ENCODE data around the gene LNX2. TPM values are rescaled to one million over a fixed set of nuclear protein-coding genes. Genes with fewer than 3 reads are reported as not detected.

The LNX2 gene
- polyA plus RNA-seq, 1 donor (not counting 4 experiments of a cell fraction or from before 2014, with no cell fraction given): 17.0 TPM

- H3K79me2 ChIP-seq (ENCODE audit: control insufficient read depth, insufficient read depth, low read length): peaks cover 64% of the 10 kb centered on the region
- no peak overlapping the region for H3K9ac ChIP-seq (ENCODE audit: control insufficient read depth, extremely low read depth, insufficient read depth, low read length)
- H4K20me1 ChIP-seq (ENCODE audit: control insufficient read depth, extremely low read depth, insufficient read depth, low read length): no peaks in the 10 kb centered on the region
- TF ChIP-seq, protein P1, sequence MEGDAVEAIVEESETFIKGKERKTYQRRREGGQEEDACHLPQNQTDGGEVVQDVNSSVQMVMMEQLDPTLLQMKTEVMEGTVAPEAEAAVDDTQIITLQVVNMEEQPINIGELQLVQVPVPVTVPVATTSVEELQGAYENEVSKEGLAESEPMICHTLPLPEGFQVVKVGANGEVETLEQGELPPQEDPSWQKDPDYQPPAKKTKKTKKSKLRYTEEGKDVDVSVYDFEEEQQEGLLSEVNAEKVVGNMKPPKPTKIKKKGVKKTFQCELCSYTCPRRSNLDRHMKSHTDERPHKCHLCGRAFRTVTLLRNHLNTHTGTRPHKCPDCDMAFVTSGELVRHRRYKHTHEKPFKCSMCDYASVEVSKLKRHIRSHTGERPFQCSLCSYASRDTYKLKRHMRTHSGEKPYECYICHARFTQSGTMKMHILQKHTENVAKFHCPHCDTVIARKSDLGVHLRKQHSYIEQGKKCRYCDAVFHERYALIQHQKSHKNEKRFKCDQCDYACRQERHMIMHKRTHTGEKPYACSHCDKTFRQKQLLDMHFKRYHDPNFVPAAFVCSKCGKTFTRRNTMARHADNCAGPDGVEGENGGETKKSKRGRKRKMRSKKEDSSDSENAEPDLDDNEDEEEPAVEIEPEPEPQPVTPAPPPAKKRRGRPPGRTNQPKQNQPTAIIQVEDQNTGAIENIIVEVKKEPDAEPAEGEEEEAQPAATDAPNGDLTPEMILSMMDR (optimal IDR thresholded peaks at IDR 0.05 in 1 of 3, IDR thresholded peaks at IDR 0.05 in 1 of 3, conservative IDR thresholded peaks at IDR 0.05 in 1 of 3; ENCODE audit: extremely low read depth in 1 of 3, insufficient read depth in 2 of 3, low read length in 3 of 3): no peak
- TF ChIP-seq EZH2 (IDR thresholded peaks at IDR 0.05; ENCODE audit: low read length): no peak
- no peak overlapping the region for H3K27ac ChIP-seq (ENCODE audit: control insufficient read depth, insufficient read depth, low read length)
- H3K36me3 ChIP-seq (ENCODE audit: control insufficient read depth in 2 of 2, extremely low read depth in 1 of 2, insufficient read depth in 2 of 2, low read length in 2 of 2): no peaks in the 10 kb centered on the region
- peaks cover 11% of the 10 kb centered on the region for H3K4me1 ChIP-seq (ENCODE audit: control insufficient read depth, extremely low read depth, insufficient read depth, low read length)
- dilution Hi-C loops (cut with MboI; ENCODE audit: extremely low pct_ligation_motif_present, low sequenced_read_pairs): no loop called here
- DNase-seq (ENCODE audit: low read depth, low spot score) (no peak), FAIRE-seq (no peak)
- no peaks in the 10 kb centered on the region for H3K9me3 ChIP-seq (ENCODE audit: control insufficient read depth, low read depth, low read length)
- no peak overlapping the region for H3K4me3 ChIP-seq (ENCODE audit: control insufficient read depth in 2 of 3, extremely low read depth in 1 of 3, insufficient read depth in 2 of 3, low read depth in 1 of 3, low read length in 3 of 3)
- H2AFZ ChIP-seq (ENCODE audit: control insufficient read depth, low read length): no peak overlapping the region
- H3K27me3 ChIP-seq (ENCODE audit: control insufficient read depth, extremely low read depth, insufficient read depth, low read length): no peaks in the 10 kb centered on the region
- no peak overlapping the region for H3K4me2 ChIP-seq (ENCODE audit: control insufficient read depth, extremely low read depth, insufficient read depth, low read depth, low read length)
- no peaks in the 10 kb centered on the region for H3K9me1 ChIP-seq (ENCODE audit: control insufficient read depth, extremely low read depth, insufficient read depth, low read length)
These were observed 33.1 kb downstream of the LNX2 start for GRCh38 chr13:27587095-27587746.

- Histone ChIP-seq H3K9me3 (ENCODE audit: control insufficient read depth, low read depth, low read length) (no peaks in the 10 kb centered on the region), H3K9me1 (ENCODE audit: control insufficient read depth, extremely low read depth, insufficient read depth, low read length) (peaks cover under 1% of the 10 kb centered on the region), H2AFZ (ENCODE audit: control insufficient read depth, low read length) (no peak overlapping the region), H3K27ac (ENCODE audit: control insufficient read depth, insufficient read depth, low read length) (no peak overlapping the region), H3K79me2 (ENCODE audit: control insufficient read depth, insufficient read depth, low read length) (peaks cover 50% of the 10 kb centered on the region), H3K9ac (ENCODE audit: control insufficient read depth, extremely low read depth, insufficient read depth, low read length) (no peak overlapping the region), H3K36me3 (ENCODE audit: control insufficient read depth in 2 of 2, extremely low read depth in 1 of 2, insufficient read depth in 2 of 2, low read length in 2 of 2) (peaks cover under 1 to 3% of the 10 kb centered on the region in 2 experiments), H3K4me2 (ENCODE audit: control insufficient read depth, extremely low read depth, insufficient read depth, low read depth, low read length) (no peak overlapping the region), H4K20me1 (ENCODE audit: control insufficient read depth, extremely low read depth, insufficient read depth, low read length) (peaks cover under 1% of the 10 kb centered on the region), H3K4me1 (ENCODE audit: control insufficient read depth, extremely low read depth, insufficient read depth, low read length) (peaks cover 16% of the 10 kb centered on the region), H3K4me3 (ENCODE audit: control insufficient read depth in 2 of 3, extremely low read depth in 1 of 3, insufficient read depth in 2 of 3, low read depth in 1 of 3, low read length in 3 of 3) (no peak overlapping the region), H3K27me3 (ENCODE audit: control insufficient read depth, extremely low read depth, insufficient read depth, low read length) (no peaks in the 10 kb centered on the region)
- FAIRE-seq (no peak), DNase-seq (ENCODE audit: low read depth, low spot score) (no peak)
- TF ChIP-seq EZH2 (IDR thresholded peaks at IDR 0.05; ENCODE audit: low read length): no peak
- TF ChIP-seq, protein P1 (optimal IDR thresholded peaks at IDR 0.05 in 1 of 3, IDR thresholded peaks at IDR 0.05 in 1 of 3, conservative IDR thresholded peaks at IDR 0.05 in 1 of 3; ENCODE audit: extremely low read depth in 1 of 3, insufficient read depth in 2 of 3, low read length in 3 of 3): no peak
- dilution Hi-C loops (cut with MboI; ENCODE audit: extremely low pct_ligation_motif_present, low sequenced_read_pairs): no loop called here
These were observed 36.7 kb downstream of the LNX2 start for GRCh38 chr13:27583645-27584044.
